ENCODE data around the gene LLGL2. TPM values are rescaled to one million over a fixed set of nuclear protein-coding genes. Genes with fewer than 3 reads are reported as not detected.

The LLGL2 gene
- total RNA-seq, 4 donors from 2014 or later, result 6.1 to 12.3 (median 9.1) TPM

- H3K4me1 ChIP-seq, result peaks cover 0 to 14% (median 11%) of the 10 kb centered on the region in 4 donors
- WGBS, result 53% methylated on average over 4 of the region's 15 CpGs
- no peaks in the 10 kb centered on the region for H3K9me3 ChIP-seq
- no peak for DNase-seq (ENCODE audit: extremely low spot score)
- no peaks in the 10 kb centered on the region for H3K27me3 ChIP-seq
- TF ChIP-seq EP300 (IDR thresholded peaks at IDR 0.05), result no peak
- TF ChIP-seq CTCF (IDR thresholded peaks at IDR 0.05), result no peak
- TF ChIP-seq POLR2A (IDR thresholded peaks at IDR 0.05; ENCODE audit: low read depth), result no peak
- TF ChIP-seq POLR2AphosphoS5 (IDR thresholded peaks at IDR 0.05), result no peak
- no peak overlapping the region for H3K27ac ChIP-seq (replicated peaks in 1 of 4)
- intact Hi-C loops (cut with DNase I), result no loop called here
- H3K4me3 ChIP-seq, result no peak overlapping the region
- peaks cover 0 to 2% (median 0%) of the 10 kb centered on the region in 4 donors for H3K36me3 ChIP-seq
Measured at GRCh38 chr17:75557075-75557851, 31.8 kb downstream of the LLGL2 start.

GRCh38 chr17:75557852-75558665 is 32.6 kb downstream of the LLGL2 start:
- H3K4me3 ChIP-seq, result no peak overlapping the region
- H3K27ac ChIP-seq (replicated peaks in 1 of 4), result no peak overlapping the region
- peaks cover 0 to 4% (median 2%) of the 10 kb centered on the region in 4 donors for H3K36me3 ChIP-seq
- no peaks in the 10 kb centered on the region for H3K9me3 ChIP-seq
- DNase-seq (ENCODE audit: extremely low spot score), result no peak
- H3K4me1 ChIP-seq, result peaks cover 0 to 8% (median 6%) of the 10 kb centered on the region in 4 donors
- WGBS, result 93% methylated on average over 8 of the region's 18 CpGs
- H3K27me3 ChIP-seq, result no peaks in the 10 kb centered on the region
- TF ChIP-seq POLR2A (IDR thresholded peaks at IDR 0.05; ENCODE audit: low read depth) (no peak), CTCF (IDR thresholded peaks at IDR 0.05) (no peak), EP300 (IDR thresholded peaks at IDR 0.05) (no peak), POLR2AphosphoS5 (IDR thresholded peaks at IDR 0.05) (no peak)
- intact Hi-C loops (cut with DNase I), result no loop called here

GRCh38 chr17:75558666-75559530 is 33.4 kb downstream of the LLGL2 start:
- Histone ChIP-seq H3K9me3 (no peaks in the 10 kb centered on the region), H3K27ac (replicated peaks in 1 of 4) (no peak overlapping the region), H3K4me3 (no peak overlapping the region), H3K4me1 (peaks cover 0 to 6% (median 3%) of the 10 kb centered on the region in 4 donors), H3K36me3 (peaks cover 0 to 13% (median 10%) of the 10 kb centered on the region in 4 donors), H3K27me3 (no peaks in the 10 kb centered on the region)
- WGBS, result 92% methylated on average over 19 of the region's 38 CpGs
- intact Hi-C loops (cut with DNase I), result no loop called here
- TF ChIP-seq POLR2A (IDR thresholded peaks at IDR 0.05; ENCODE audit: low read depth) (no peak), CTCF (IDR thresholded peaks at IDR 0.05) (no peak), POLR2AphosphoS5 (IDR thresholded peaks at IDR 0.05) (no peak), EP300 (IDR thresholded peaks at IDR 0.05) (no peak)
- DNase-seq (ENCODE audit: extremely low spot score), result no peak

GRCh38 chr17:75559958-75560533 is 34.5 kb downstream of the LLGL2 start:
- no peak for TF ChIP-seq POLR2A (IDR thresholded peaks at IDR 0.05; ENCODE audit: low read depth)
- TF ChIP-seq EP300 (IDR thresholded peaks at IDR 0.05), result no peak
- no peak for TF ChIP-seq POLR2AphosphoS5 (IDR thresholded peaks at IDR 0.05)
- TF ChIP-seq CTCF (IDR thresholded peaks at IDR 0.05), result no peak
- H3K4me1 ChIP-seq, result peaks cover 0 to 6% (median 3%) of the 10 kb centered on the region in 4 donors
- peaks cover 0 to 20% (median 11%) of the 10 kb centered on the region in 4 donors for H3K36me3 ChIP-seq
- no peaks in the 10 kb centered on the region for H3K9me3 ChIP-seq
- H3K27ac ChIP-seq (replicated peaks in 1 of 4), result no peak overlapping the region
- no peak for DNase-seq (ENCODE audit: extremely low spot score)
- intact Hi-C loops (cut with DNase I), result no loop called here
- no peaks in the 10 kb centered on the region for H3K27me3 ChIP-seq
- 94% methylated on average over 5 of the region's 9 CpGs for whole genome bisulfite sequencing
- no peak overlapping the region for H3K4me3 ChIP-seq
